ENCODE results near the gene XAF1.
"Not testable (repeated sequence)": the region's sequence is repeated elsewhere in the genome, so short reads cannot be mapped to it uniquely, and the experiment has no call there.

Gene XAF1

DNA sequence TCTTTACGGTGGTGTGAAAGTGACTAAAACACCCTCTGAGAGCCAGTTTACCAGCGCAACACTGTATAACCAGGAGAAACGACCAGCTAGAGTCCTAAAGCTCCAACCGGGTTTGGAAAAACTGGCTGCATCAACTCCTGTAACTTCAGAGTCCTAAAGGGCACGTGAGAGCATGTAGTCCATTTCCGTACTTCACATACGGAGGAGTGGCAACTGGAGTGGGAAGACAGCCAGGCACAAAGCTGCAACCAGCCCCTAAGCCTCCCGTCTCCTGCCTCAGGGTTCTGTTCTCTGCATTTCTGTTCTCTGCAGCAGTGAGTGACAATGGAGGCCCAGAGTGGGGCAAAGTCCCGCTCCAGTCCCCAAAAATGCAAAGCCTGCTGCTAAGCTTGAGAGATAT, 56.4 kb downstream of the XAF1 start:
- no peak for DNase-seq

DNA sequence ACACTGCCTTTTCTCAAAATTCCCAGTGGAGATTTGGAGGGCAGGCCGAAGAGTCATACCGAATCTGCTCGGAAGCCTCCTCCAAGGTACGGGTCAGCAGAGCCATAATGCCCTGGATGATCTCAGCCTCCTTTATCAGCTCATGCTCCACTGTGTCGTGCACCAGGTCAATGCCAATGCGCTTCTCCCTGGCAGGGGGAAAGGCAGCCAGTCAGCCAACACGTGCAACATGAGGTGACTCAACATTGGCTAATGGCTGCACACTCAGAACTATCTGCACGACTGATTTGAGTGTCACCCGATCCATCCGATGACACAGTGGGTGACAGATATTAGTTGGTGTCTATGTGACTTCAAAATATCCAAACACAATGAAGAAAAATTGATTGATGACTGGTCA, 59.9 kb downstream of the XAF1 start:
- peak; percentile 22 for DNase-seq

GRCh38 chr17:6816368-6816767, 60.5 kb downstream of the XAF1 start:
- DNase-seq: not testable (repeated sequence)

- no peak for DNase-seq
These were observed 63.1 kb downstream of the XAF1 start for GRCh38 chr17:6818938-6819337.

DNA sequence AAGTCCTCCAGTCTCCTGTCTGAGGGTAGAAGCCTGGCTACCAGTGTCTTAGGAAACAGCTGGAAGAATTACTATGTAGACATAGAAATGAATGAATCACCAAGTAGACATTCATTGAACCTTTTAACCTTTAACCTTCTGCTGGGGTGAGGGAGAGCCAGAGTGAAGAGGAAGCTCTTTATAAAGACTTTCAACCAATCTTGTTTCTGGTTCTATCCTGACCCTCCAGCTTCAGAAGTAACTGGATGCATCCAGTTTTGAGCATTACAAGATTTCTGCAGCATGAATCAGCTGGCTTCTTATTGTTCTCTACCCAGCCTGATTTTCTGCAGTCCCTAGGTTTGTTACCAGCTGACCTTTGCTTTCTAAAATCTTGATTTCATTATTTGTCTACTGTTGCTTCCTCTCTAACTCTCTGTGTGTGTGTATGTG, 67.2 kb downstream of the XAF1 start:
- no peak for DNase-seq

Data from stimulated activated CD4-positive, alpha-beta T cell treated with anti-CD3 and anti-CD28 coated beads, Interleukin-1b, Interleukin-23, amount 100 ng/mL, for 48 hours (primary cell).